ENCODE results near the gene DDRGK1.

DNA sequence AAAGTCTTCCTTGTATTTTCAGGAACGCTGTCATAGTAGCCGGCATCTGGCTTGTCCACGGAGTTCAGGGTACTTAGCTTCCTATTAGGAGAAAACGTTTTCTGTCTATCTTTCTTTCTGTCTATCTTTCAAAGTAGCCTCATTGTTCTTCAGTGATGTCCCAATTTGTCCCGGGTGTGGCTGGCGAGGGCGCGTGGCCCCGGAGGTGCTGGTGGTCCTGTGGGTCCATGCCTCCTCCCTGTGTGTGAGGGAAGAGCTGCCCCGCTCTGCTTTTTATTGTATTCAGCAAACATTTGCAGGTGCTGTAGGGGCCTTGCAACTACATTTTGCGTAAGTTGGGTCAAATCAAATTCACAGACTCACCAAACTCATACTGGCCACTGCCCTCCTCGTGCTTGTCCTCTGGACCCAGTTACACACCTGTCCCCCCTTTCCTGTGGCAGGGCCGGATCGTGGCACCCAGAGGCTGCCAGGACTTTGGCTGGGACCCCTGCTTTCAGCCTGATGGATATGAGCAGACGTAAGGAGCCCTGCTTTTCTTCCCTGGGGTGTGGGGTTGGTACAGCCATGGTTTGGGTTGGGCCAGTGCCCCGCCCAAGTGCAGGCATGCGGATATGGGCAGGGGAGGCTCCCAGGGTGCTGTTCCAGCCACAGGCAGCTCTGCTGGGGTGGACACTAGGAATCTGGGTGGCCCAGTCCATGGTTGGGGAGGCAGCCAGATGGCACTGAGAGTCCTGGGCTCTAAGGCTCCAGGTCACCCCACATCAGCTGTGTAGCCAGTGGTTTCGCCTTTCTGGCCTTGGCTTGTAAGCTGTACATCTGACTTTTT is 17.1 kb upstream of the DDRGK1 start:
- TF ChIP-seq, protein P1, sequence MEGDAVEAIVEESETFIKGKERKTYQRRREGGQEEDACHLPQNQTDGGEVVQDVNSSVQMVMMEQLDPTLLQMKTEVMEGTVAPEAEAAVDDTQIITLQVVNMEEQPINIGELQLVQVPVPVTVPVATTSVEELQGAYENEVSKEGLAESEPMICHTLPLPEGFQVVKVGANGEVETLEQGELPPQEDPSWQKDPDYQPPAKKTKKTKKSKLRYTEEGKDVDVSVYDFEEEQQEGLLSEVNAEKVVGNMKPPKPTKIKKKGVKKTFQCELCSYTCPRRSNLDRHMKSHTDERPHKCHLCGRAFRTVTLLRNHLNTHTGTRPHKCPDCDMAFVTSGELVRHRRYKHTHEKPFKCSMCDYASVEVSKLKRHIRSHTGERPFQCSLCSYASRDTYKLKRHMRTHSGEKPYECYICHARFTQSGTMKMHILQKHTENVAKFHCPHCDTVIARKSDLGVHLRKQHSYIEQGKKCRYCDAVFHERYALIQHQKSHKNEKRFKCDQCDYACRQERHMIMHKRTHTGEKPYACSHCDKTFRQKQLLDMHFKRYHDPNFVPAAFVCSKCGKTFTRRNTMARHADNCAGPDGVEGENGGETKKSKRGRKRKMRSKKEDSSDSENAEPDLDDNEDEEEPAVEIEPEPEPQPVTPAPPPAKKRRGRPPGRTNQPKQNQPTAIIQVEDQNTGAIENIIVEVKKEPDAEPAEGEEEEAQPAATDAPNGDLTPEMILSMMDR (conservative IDR thresholded peaks at IDR 0.05; ENCODE audit: low read length), result no peak
- TF ChIP-seq EZH2phosphoT487 (IDR thresholded peaks at IDR 0.05; ENCODE audit: borderline replicate concordance), result no peak

Data from Loucy (cell line).